Measurements from ENCODE around the gene ABCB9.
A peak's percentile ranks its signal among the peaks of the same experiment; 100 is the strongest.
"Not testable (repeated sequence)": the region's sequence is repeated elsewhere in the genome, so short reads cannot be mapped to it uniquely, and the experiment has no call there.

The ABCB9 gene

DNA sequence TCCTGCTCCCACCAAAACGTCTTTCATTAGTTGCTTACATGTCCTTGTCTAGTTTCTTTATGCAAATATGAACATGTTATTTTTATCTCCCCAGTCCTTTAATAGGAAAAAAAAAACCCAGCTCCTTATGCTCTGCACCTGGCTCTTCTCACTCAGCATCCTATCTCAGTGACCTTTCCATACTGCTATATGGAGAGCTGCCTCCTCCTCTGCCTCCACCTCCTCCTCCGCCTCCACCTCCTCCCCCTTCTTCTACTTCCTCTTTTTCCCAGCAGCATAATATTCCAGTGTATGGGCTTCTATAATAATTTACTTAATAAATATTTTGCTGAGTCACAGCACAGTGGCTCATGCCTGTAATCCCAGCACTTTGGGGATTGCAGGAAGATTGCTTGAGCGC, 31.5 kb downstream of the ABCB9 start:
- DNase-seq = no peak

DNA sequence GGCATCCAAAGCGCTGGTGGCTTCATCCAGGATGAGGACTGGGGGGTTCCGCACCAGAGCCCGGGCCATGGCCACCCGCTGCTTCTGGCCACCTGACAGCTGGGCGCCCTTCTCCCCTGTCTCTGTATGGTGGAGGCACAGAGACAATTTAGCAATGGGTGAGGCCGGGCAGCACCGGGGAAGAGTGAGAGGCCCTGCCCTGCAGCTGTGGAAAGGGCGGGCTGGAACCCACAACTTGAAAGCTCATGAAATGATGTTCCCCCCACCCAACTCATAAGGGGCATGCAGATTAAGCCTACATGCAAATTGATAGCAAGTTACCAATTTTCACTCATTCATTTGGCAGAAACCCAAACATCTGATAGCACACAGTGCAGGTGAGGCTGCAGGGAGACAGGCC, 34.1 kb downstream of the ABCB9 start:
- no peak for DNase-seq

DNA sequence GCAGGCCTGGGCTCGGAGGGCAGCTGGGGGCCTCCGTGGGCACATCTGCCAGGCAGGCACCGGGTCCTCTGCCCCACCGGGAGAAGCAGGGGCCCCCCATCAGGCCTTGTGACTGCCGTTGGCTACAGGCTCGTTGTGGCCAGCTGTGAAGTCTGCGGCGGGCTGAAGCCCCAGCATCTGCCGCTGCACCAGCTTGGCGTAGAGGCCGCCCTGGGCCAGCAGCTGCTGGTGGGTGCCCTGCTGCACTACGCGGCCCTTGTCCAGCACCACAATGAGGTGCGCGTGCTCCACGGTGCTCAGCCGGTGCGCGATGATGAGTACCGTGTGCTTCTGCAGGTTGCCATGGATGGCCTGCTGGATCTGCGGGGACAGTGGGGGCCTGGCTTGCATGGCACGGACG, 36.5 kb downstream of the ABCB9 start:
- DNase-seq = no peak

DNA sequence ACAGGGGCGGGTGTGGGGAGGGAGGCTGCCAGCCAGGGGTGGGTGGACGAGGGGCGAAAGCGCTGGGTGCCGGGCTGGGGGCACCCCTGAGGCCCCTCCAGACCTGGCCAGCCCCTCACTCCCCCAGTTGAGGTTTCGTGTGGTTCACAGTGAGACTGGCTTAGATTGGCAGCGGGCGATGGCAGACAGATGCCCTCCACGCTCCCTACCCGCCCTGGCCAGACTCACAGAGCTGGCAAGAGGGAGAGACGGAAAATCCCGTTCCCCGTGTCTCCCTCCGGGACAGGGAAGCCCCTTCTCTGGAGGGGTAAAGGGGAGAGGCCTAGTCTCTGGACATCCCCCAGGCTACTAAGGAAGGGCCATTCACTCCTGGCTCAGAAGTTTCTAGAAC, 37.1 kb downstream of the ABCB9 start:
- no peak for DNase-seq

DNA sequence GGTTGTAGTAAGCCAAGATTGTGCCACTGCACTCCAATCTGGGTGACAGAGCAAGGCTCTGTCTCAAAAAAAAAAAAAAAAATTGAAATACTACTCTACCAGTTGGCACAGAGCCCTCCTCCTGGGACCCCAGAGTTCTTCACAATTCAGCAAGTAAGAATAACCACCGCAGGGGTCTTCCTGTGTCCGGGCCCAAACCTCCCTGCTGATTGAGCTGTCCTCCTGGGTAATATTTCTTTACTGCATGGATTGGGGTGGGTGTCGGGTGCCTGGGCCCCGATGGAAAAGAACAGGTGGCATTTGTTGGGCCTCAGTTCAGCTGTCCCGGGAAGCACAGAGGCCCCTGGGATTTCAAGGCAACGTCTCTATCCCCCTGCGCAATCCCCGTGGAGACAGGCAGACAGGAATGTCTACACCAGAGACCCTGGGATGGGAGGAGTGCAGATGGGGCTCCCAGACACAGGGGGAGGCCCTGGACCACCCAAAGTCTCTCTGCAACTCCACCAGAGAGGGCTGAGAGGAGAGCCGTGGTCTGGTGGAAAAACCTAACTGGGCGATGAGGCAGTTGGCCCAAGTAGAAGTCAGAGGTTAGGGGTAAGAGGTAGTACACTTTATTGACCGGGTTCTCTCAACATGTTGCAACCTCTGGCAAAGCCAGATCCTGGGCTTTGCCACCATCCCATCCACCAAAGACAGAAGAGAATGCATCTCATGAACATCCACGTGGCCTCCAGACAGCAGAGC, 37.7 kb downstream of the ABCB9 start:
- no peak for DNase-seq

DNA sequence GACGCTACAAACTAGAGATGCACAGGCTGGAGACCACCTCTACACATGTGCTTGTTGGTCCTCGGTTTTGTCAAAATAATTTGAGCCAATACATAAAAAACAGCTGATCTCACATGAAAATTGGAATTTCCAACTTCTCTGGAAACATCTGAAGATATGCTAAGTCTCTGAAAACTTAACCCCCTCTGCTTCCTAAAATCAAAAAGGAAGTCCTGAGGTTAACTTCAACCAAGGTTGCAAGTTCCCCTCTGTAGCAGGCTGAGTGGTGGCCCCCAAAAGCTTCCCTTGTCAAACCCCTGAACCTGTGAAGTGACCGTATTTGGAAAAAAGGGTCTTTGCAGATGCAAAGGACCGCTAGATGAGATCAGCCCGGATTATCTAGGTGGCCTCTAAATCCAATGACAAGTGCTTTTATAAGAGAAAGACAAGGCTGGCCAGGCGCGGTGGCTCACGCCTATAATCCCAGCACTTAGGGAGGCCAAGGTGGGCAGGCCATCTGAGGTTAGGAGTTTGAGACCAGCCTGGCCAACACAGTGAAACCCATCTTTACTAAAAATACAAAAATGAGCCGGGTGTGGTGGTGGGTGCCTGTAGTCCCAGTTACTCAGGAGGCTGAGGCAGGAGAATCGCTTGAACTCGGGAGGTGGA, 38.4 kb downstream of the ABCB9 start:
- DNase-seq = no peak

DNA sequence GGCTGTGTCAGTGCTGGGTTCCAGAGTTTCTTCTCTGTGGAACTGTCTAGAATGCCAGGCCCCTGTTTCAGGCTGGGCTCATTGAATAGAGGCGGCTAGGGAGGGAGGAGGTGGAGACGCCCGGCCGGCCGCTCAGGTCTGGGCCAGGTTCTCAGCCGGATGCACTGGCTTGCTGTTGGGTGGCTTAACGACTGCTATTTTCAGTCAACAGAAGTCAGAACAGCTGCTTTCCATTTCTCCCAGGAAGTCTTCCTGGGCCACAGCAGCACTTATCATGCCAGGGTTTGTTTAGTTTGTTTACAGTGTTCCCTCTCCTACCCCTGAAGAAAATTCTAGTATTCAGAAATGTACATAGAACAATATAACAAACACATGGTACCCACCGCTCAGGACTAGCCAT, 44.3 kb downstream of the ABCB9 start:
- DNase-seq = no peak

DNA sequence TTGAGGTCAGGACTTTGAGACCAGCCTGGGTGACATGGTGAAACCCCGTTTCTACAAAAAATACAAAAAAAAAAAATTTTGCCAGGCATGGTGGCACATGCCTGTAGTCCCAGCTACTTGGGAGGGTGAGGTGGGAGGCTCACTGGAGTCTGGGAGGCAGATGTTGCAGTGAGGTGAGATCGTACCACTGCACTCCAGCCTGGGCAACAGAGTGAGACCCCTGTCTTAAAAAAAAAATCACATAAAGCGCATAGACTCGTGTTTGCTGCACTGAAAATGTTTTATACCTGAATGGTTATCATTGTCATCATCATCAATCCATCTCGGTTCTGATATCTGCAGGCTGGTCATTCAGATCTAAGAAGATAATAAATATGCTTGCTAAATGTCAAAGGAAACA, 45.6 kb downstream of the ABCB9 start:
- DNase-seq = no peak

DNA sequence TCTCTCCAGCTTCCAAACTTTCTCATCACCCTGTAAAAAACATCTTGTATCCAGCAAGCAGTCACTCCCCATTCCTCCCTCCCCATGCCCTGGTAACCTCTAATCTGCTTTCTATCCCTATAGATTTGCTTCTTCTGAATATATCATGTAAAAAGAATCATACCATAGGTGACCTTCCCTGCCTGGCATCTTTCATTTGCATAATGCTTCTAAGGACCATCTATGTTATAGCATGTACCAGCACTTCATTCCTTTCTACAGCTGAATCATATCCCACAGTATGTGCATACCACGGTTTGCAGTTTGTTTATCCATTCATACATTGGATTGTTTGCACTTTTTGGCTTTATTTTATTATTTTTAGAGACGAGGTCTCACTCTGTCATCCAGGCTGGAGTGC, 47.4 kb downstream of the ABCB9 start:
- no peak for DNase-seq

DNA sequence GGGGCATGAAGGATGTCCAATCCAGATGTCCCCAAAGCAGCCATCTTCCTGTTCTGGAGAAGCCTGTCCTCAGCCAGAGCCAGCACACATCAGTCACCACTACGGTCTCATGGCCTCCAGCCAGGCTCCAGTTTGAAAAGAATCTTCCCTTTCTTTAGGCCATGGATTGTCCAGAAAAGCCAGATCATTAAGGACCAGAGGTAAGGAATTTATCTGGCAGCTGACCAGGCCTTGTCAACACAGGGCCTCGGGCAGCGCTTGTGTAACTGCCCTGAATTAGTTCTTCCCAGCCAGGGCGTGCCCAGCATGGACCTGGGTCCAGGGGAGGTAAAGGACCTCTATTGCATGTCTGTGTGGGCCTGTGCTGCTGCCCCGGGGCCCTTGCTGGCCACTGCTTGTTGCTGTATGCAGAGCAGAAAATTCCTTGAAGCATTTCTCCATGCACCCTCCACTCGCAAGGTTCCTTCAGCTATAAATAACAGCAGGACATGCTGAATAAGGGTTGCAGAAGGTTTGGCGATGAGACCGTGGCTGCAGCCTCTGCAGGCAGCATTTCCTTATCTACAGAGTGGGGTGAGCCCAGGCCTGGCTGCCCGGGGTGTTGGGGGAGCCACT, 48.6 kb downstream of the ABCB9 start:
- DNase-seq = no peak

DNA sequence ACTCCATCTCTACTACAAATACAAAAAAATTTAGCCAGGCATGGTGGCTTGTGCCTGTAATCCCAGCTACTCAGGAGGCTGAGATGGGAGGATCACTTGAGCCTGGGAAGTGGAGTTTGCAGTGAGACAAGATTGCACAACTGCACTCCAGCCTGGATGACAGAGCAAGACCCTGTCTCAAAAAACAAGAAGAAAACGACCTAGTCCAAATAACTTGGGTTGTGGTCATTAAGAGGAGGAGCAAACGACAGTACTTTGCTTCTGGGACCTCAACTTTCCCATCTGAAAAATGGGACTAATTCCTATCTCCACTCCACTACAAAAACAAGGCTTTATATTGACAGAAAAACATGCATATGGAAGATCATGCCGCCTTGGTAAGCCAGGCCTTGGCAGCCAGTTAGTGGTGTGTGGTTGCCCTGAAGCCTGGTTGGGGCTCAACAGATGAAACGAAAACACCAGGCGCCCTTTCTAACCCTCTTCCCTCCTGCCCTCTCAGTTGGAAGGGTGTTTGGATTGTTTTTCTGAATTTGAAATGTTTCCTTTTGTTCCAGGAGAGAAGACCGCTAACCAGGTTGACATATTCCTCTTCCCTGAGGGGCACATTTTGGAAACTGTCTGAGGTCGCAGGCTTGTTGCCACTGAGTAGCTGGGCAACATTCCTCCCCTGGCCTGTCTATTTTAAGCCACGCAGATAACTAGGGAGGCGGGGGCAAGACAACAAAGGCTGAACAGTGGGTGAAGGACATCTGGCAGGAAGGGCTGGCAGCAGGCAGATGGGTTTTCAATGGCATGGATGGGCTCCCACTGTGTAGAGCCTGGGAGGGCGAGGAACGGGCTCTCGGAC, 56.6 kb downstream of the ABCB9 start:
- no peak for DNase-seq

DNA sequence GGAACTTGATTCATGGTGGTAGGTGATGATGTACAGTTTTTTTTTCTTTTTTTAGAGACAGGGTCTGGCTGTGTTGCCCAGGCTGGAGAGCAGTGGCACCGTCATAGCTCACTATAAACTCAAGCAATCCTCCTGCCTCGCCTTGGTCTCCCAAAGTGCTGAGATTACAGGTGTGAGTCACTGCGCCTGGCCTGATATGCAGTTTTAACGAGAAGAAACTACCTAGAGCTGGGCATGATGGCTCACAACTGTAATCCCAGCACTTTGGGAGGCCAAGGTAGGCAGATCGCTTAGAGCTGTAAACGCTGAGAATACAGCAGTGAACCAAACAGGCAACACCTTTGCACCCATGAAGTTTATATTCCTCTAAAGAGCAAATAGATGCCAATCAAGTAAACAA, 57.3 kb downstream of the ABCB9 start:
- DNase-seq = no peak

DNA sequence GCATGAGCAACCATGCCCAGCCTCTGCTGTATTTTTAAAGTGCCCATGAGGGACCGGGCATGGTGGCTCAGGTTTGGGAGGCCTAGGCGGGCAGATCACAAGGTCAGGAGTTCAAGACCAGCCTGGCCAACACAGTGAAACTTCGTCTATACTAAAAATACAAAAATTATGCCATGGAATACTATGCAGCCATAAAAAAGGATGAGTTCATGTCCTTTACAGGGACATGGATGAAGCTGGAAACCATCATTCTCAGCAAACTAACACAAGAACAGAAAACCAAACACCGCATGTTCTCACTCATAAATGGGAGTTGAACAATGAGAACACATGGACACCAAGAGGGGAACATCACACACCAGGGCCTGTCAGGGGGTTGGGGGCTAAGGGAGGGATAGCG, 61.0 kb downstream of the ABCB9 start:
- DNase-seq = not testable (repeated sequence)

DNA sequence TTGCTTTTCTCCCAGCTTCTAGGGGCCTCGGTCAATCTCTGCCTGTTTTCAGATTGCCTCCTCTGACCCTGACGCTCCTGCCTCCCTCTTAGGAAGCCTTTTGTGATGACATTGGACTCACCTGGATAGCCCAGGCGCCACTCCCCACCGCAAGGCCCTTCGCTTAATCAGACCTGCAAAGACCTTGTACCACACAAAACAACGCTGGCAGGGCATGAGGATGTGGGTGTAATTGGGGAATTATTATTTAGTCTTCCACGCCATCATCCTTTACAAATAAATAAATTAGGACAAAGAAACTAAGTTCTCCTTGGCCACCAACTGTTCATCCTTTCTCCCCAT, 62.6 kb downstream of the ABCB9 start:
- no peak for DNase-seq

DNA sequence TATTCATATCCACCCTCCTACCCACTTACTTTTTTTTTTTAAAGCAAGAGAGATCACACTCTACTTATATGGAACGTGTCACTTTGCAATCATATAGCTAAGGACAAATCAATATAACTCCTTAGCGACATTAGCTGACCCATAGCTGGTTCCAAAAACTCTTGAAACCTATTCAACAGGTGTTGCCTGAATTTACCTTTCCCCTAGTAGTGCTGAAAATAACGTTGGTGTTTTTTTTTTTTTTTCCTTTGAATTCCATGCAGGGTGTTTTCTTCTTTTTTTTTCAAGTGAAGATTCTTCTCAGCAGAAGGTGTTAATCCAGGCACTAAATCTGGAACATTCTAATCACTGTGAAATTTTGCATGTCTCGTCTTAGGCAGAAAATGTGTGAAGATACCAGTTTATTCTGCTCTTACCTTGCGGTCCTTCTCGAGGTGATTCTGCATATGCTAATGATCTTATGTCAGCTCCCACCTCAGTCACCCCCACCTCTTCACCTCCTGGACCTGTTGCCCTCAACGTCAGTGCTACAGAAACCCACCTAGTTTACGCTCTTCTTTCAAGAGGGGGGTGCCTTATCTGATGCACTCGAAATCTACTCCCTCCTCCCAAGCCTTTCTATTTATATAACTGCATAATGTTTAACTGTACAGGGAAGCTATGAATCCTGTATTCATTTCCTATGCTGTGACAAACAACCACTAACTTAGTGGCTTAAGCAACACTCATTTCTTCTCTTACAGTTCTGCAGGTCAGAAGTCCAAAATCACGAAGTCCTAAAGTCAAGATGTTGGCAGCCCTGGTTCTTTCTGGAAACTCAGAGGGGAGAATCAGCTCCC, 63.2 kb downstream of the ABCB9 start:
- DNase-seq = no peak

DNA sequence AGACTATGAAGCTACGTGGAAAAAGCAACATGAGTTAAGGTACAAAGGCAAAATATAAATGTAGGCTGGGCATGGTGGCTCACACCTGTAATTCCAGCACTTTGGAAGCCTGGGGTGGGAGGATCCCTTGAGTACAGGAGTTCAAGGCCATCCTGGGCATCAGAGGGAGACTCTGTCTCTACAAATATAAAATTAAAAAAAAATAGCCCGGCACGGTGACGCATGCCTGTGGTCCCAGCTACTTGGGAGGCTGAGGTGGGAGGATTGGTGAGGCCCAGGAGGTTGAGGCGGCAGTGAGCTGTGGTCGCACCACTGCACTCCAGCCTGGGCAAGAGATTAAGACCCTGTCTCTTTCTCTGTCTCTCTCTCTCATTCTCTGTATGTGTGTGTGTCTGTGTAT, 66.4 kb downstream of the ABCB9 start:
- no peak for DNase-seq

DNA sequence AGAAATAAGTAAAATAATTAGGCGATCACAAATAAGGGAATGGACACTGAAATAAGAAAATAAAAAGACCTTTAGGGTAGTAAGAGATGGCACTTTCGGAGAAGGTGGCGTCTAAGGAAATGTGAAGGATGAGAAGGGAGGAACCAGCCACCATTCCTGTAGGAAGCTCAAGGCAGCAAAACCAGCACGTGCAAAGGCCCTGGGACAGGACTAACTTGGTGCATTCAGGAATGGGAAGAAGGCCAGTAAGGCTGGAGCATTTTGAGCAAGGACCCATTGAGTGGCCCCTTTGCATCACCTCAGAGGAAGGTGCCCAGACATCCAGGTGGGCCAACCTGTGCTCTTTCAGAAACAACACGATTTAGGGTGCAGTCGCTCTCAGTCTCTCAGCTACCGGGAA, 69.6 kb downstream of the ABCB9 start:
- no peak for DNase-seq

DNA sequence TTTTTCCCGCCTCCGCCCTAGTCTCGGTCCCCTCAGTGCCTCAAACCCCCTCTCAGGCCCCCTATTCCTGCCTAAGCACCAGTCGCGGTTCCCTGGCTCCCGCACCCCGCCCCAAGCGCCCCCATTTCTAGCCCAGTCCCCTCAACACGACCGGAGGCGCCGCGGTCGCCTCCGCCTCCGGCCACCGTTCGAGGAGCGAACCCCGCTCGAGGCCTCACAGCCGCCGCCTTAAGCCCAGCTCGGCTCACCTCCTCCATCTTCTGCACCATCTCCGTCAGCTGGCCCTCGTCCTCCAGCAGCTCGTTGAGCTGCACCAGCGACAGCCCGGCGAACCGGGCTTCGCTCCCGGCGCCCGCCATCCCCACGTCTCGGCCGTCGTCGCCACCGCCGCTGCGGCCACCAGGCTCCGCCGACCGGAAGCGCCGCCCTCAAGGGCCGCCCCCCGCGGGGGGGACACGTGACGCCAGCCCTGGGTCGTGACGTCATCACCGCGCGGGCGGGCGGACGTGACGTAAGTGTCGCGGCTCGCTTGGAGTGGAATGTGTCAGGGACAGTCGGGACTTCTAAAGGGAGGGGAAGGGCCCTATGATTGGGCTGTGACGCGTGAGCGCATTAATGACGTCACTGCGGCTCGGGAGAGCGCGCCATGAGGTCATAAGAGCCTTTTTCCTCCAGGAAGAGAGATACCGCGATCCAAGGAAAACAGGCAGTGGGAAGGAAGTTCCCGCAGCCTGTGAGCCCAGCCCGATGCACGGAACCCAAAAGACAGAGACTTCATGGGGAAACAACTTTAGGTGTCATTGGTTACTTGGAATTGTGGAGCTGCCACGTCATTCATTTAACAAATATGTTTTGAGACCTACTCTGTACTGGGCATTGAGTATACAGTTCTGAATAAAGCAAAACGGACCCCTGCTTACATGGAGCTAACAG, 70.3 kb downstream of the ABCB9 start, which contains the start of gene VPS37B:
Gene VPS37B (minus strand): TSS at position 421 of the 933 bp plus-strand sequence. CDS start 62 bp downstream, at position 359.
- DNase-seq = peak; percentile 87

DNA sequence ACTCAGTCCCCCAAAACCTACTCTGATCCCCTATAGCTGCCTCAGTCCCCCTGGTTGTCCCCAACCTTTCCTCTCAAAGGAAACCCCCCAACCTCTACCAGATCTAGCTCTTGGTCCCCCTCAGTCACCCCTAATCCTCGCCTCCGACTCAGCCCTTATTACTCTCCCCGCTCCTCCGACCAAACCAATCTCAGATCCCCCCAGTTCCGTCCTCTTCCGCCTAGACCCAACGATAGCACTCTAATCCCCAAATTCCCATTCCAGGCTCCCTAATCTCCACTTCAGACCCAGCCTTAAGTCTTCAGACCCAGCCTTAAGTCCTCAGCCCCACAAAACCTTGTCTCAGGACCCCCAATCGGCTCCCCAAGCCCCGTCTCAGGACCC, 71.0 kb downstream of the ABCB9 start:
- DNase-seq = no peak

DNA sequence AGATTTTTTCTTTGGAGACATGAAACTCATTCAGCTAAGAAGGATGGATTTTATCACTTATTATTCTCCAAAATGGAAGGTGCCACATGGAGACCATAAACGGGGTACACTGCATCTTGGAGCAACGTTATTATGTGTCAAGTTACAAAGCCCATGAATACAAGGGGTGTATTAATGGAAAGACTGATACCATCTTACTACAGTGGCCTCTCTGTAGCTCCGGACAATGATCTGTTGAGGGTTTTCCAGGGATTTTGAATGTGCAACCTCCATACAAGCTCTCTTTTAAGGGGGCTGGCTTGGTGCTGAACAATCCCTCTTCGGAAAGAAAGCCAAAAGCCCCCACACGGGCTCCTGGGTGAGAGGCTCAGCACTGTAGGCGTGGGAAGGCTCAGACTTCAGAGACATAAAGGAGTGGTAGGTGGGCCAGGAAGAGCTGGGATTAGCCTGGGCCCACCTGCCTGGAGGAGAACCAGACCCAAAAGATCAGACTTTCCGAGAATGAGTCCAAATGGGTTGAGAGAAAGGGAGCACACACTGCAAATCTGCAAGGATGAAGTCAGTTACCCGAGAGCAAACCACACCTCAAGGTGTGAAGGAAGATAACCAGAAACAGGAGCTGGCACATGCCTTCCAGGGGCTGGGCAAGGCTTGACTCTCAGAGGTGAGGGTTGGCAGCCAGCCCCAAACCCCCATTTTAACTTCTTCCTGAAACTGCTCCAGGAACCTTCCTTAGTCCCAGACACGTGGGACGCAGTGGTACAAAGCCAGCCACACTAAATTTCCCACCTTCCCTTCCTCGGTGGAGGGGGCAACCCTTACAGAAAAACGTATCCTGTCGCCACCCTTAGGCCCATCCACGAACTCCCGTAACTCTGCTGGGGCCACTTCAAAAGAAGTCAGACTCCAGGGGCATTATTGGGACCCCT, 71.8 kb downstream of the ABCB9 start:
- no peak for DNase-seq
